OCI-LY7 (cell line): ENCODE results near the gene GTPBP6. TPM values are rescaled to one million over a fixed set of nuclear protein-coding genes. Genes with fewer than 3 reads are reported as not detected.

Experiments used
- BruUV-seq: library from RNA; stranded (reverse); fragments of 400-500 nt; replicated peaks from 2 replicates; lab custom pipeline; 2021; lab: Mats Ljungman, UMichigan
- CTCF ChIA-PET: fragments of 300-600 bp; sonication (Branson Sonifier 250); formaldehyde crosslinking; loops from one replicate; lab custom pipeline; 2022; ENCODE audit warnings: antibody characterized with exemption; ENCODE audit not compliant: unreplicated experiment; lab: Charles Lee
- POLR2A ChIA-PET: fragments of 300-600 bp; sonication (Branson Sonifier 250); formaldehyde crosslinking; loops from one replicate; lab custom pipeline; 2022; ENCODE audit warnings: antibody characterized with exemption; lab: Charles Lee
- DNase-seq: peaks from one replicate; pipeline ENCODE4 v3.0.0-alpha.2; 2015; ENCODE audit warnings: low spot score
- H2AFZ ChIP-seq: fragments of 200-600 bp; sonication (generic), shearing (Covaris generic); 2 replicates; pipeline ENCODE4 v1.6.1; 2014; ENCODE audit warnings: mild to moderate bottlenecking, antibody characterized with exemption, low read length, moderate library complexity
- H3K27ac ChIP-seq: fragments of 200-600 bp; sonication (generic); 2 replicates; pipeline ENCODE4 v1.5.1; 2014; ENCODE audit warnings: mixed run types, low read depth, mild to moderate bottlenecking, moderate library complexity, low read length, inconsistent platforms; ENCODE audit not compliant: poor library complexity, severe bottlenecking
- H3K36me3 ChIP-seq: fragments of 200-600 bp; sonication (generic); 2 replicates; pipeline ENCODE4 v1.6.1; 2014; ENCODE audit warnings: mild to moderate bottlenecking, antibody characterized with exemption, low read length, moderate library complexity, mixed read lengths; ENCODE audit not compliant: insufficient read depth
- H3K4me1 ChIP-seq: fragments of 200-600 bp; sonication (generic); 2 replicates; pipeline ENCODE4 v1.5.1; 2014; ENCODE audit warnings: mild to moderate bottlenecking, low read length; ENCODE audit not compliant: insufficient read depth, poor library complexity, severe bottlenecking
- H3K4me2 ChIP-seq: fragments of 200-600 bp; sonication (generic); 2 replicates; pipeline ENCODE4 v1.6.1; 2014; ENCODE audit warnings: mild to moderate bottlenecking, low read length
- H3K4me3 ChIP-seq: fragments of 200-600 bp; sonication (generic); 2 replicates; pipeline ENCODE4 v1.5.1; 2014; ENCODE audit warnings: mild to moderate bottlenecking, low read depth, low read length; ENCODE audit not compliant: poor library complexity, severe bottlenecking
- H3K79me2 ChIP-seq: fragments of 200-600 bp; sonication (generic); 2 replicates; pipeline ENCODE4 v1.6.1; 2016; ENCODE audit warnings: low read depth, mild to moderate bottlenecking, low read length, moderate library complexity, mixed read lengths; ENCODE audit not compliant: insufficient read depth
- H3K9me2 ChIP-seq: fragments of 200-600 bp; sonication (generic); 2 replicates; pipeline ENCODE4 v1.6.1; 2016; ENCODE audit warnings: mild to moderate bottlenecking, low read length, mixed read lengths; ENCODE audit not compliant: insufficient read depth
- H3K9me3 ChIP-seq: fragments of 200-600 bp; sonication (generic); 2 replicates; pipeline ENCODE4 v1.6.1; 2014; ENCODE audit warnings: mild to moderate bottlenecking, mixed run types, low read length, mixed read lengths
- H4K20me1 ChIP-seq: fragments of 200-600 bp; sonication (generic); 2 replicates; pipeline ENCODE4 v1.6.1; 2014; ENCODE audit warnings: mild to moderate bottlenecking, antibody characterized with exemption, low read length, moderate library complexity, mixed read lengths; ENCODE audit not compliant: insufficient read depth
- CTCF ChIP-seq: fragments of 200-600 bp; sonication (generic); conservative IDR thresholded peaks from 2 replicates; pipeline ENCODE4 v1.5.1; 2014; ENCODE audit warnings: mild to moderate bottlenecking, antibody characterized with exemption, low read length, moderate library complexity, mixed read lengths
- EZH2phosphoT487 ChIP-seq: fragments of 200-600 bp; sonication (generic); IDR thresholded peaks from 2 replicates; pipeline ENCODE4 v1.6.1; 2018; ENCODE audit warnings: low read depth, borderline replicate concordance, mild to moderate bottlenecking, mixed run types, antibody characterized with exemption, low read length, moderate library complexity, mixed read lengths
- intact Hi-C: fragments of 100-400 bp; cut with micrococcal nuclease; formaldehyde crosslinking; loops from one replicate; pipeline ENCODE4 v1.10.0; 2022; ENCODE audit not compliant: unreplicated experiment
- total RNA-seq, 2 experiments: library from RNA; depleted of rRNA in 1 of 2; stranded (reverse); fragments of >200 nt in 1 of 2; shearing (Covaris generic) in 1 of 2; gene quantifications; 2 replicates each; pipeline ENCODE4 v1.2.3, GENCODE V29; 2014 to 2022

Gene GTPBP6
- total RNA-seq, 2 experiments from 2014 or later, result 36.3 to 53.6 TPM

- no TSS peak for BruUV-seq
- TF ChIP-seq EZH2phosphoT487 (no peak), CTCF (no peak)
- no peak for DNase-seq
- CTCF ChIA-PET, result no interaction called here
- Histone ChIP-seq H3K36me3 (peaks cover 96% of the 10 kb centered on the region), H3K4me3 (no peak overlapping the region), H2AFZ (no peak overlapping the region), H3K4me1 (no peaks in the 10 kb centered on the region), H3K9me2 (no peaks in the 10 kb centered on the region), H4K20me1 (no peaks in the 10 kb centered on the region), H3K9me3 (no peaks in the 10 kb centered on the region), H3K79me2 (peaks cover 58% of the 10 kb centered on the region), H3K27ac (no peak overlapping the region), H3K4me2 (peak overlapping the region; percentile 17; the same call in 1 of the 2 replicates)
- intact Hi-C loops, result no loop called here
- POLR2A ChIA-PET, result no interaction called here
Measured at GRCh38 chrX:355329-356050, 36.9 kb upstream of the GTPBP6 start.

- Histone ChIP-seq H3K36me3 (peaks cover 96% of the 10 kb centered on the region), H4K20me1 (no peaks in the 10 kb centered on the region), H3K4me1 (no peaks in the 10 kb centered on the region), H3K9me3 (no peaks in the 10 kb centered on the region), H3K9me2 (no peaks in the 10 kb centered on the region), H3K4me3 (no peak overlapping the region), H3K4me2 (no peak overlapping the region), H2AFZ (no peak overlapping the region), H3K27ac (no peak overlapping the region), H3K79me2 (peaks cover 56% of the 10 kb centered on the region)
- no peak for DNase-seq
- no peak for TF ChIP-seq EZH2phosphoT487
- no peak for TF ChIP-seq CTCF
- CTCF ChIA-PET, result no interaction called here
- intact Hi-C loops, result no loop called here
- POLR2A ChIA-PET, result no interaction called here
- BruUV-seq, result no TSS peak
Measured at GRCh38 chrX:353566-354535, 35.3 kb upstream of the GTPBP6 start.
